ENCODE results near the gene GABRR3.

The GABRR3 gene

GRCh38 chr3:97970156-97970555, 65.0 kb downstream of the GABRR3 start:
- Histone ChIP-seq H3K9me3 (ENCODE audit: control insufficient read depth, insufficient read depth, low read depth, low read length) (no peaks in the 10 kb centered on the region), H3K27ac (ENCODE audit: extremely low read depth, low read depth, low read length) (no peak overlapping the region), H3K4me1 (ENCODE audit: control insufficient read depth, insufficient read depth, low read length) (no peaks in the 10 kb centered on the region; the same call in 1 of the 2 replicates), H3K36me3 (ENCODE audit: control insufficient read depth in 2 of 2, insufficient read depth in 1 of 2, low read length in 2 of 2) (peaks cover 0 to 18% of the 10 kb centered on the region in 2 experiments; a peak in 2 of 3 replicates), H3K4me3 (ENCODE audit: low read depth, low read length) (no peak overlapping the region)
- CTCF ChIA-PET, result no interaction called here
- POLR2A ChIA-PET, result no interaction called here
- TF ChIP-seq SP2 (tag by site-specific recombination; IDR thresholded peaks at IDR 0.05) (no peak), ZNF133 (tag by site-specific recombination; IDR thresholded peaks at IDR 0.05) (no peak), BCL11A (tag by site-specific recombination; IDR thresholded peaks at IDR 0.05; ENCODE audit: low read depth) (no peak)

- peak; percentile 99 for TF ChIP-seq PRDM10 (tag by site-specific recombination; IDR thresholded peaks at IDR 0.05)
- TF ChIP-seq ZBTB48 (tag by site-specific recombination; IDR thresholded peaks at IDR 0.05), result no peak
- Histone ChIP-seq H3K27ac (ENCODE audit: extremely low read depth, low read depth, low read length) (no peak overlapping the region), H3K4me3 (ENCODE audit: low read depth, low read length) (no peak overlapping the region), H3K9me3 (ENCODE audit: control insufficient read depth, insufficient read depth, low read depth, low read length) (no peaks in the 10 kb centered on the region), H3K36me3 (ENCODE audit: control insufficient read depth in 2 of 2, insufficient read depth in 1 of 2, low read length in 2 of 2) (peaks cover 0 to 18% of the 10 kb centered on the region in 2 experiments; a peak in 2 of 3 replicates), H3K4me1 (ENCODE audit: control insufficient read depth, insufficient read depth, low read length) (no peaks in the 10 kb centered on the region; the same call in 1 of the 2 replicates)
- CTCF ChIA-PET, result no interaction called here
- POLR2A ChIA-PET, result no interaction called here
Observed at GRCh38 chr3:97969541-97969940, 65.6 kb downstream of the GABRR3 start.

DNA sequence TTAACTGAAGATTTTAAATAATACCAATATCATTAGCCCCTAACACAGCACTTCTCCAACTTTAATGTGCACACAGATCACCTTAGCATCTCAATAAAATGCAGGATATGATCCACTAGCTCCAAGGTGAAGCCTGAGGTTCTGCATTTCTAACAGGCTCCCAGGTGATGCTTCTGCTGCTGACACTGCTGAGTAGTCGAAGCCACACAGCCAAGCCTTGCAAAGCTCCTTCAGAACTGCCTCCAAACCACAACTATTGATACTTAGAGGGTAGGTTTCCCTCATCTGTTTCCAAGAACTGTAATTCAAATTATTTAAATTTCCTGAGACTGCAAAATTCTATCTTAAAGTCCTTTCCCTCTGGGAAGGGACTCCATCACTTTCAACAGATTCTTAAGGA, 66.7 kb downstream of the GABRR3 start:
- H3K27ac ChIP-seq (ENCODE audit: extremely low read depth, low read depth, low read length), result no peak overlapping the region
- CTCF ChIA-PET, result interaction anchor here (0.5 to 0.7 kb wide), 2 partner anchors 117 to 179 kb away, joined by 3 to 5 read pairs; no protein-coding TSS in a partner anchor
- TF ChIP-seq GLI4 (tag by site-specific recombination; IDR thresholded peaks at IDR 0.05), result no peak
- TF ChIP-seq ZNF140 (tag by site-specific recombination; IDR thresholded peaks at IDR 0.05), result no peak
- no peak for TF ChIP-seq ZNF37A (tag by site-specific recombination; IDR thresholded peaks at IDR 0.05)
- TF ChIP-seq ZNF501 (tag by site-specific recombination; IDR thresholded peaks at IDR 0.05), result no peak
- TF ChIP-seq, protein P1, sequence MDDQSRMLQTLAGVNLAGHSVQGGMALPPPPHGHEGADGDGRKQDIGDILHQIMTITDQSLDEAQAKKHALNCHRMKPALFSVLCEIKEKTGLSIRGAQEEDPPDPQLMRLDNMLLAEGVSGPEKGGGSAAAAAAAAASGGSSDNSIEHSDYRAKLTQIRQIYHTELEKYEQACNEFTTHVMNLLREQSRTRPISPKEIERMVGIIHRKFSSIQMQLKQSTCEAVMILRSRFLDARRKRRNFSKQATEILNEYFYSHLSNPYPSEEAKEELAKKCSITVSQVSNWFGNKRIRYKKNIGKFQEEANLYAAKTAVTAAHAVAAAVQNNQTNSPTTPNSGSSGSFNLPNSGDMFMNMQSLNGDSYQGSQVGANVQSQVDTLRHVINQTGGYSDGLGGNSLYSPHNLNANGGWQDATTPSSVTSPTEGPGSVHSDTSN (CRISPR knock-in tag; IDR thresholded peaks at IDR 0.05), result no peak
- TF ChIP-seq ZNF654 (tag by site-specific recombination; IDR thresholded peaks at IDR 0.05; ENCODE audit: low read depth), result no peak
- TF ChIP-seq ZNF155 (tag by site-specific recombination; IDR thresholded peaks at IDR 0.05), result no peak
- TF ChIP-seq SP3 (tag by site-specific recombination; IDR thresholded peaks at IDR 0.05), result no peak
- TF ChIP-seq ZNF488 (tag by site-specific recombination; IDR thresholded peaks at IDR 0.05), result no peak
- H3K36me3 ChIP-seq (ENCODE audit: control insufficient read depth in 2 of 2, insufficient read depth in 1 of 2, low read length in 2 of 2), result peaks cover 0 to 18% of the 10 kb centered on the region in 2 experiments; a peak in 2 of 3 replicates
- peaks cover 2% of the 10 kb centered on the region; the same call in 1 of the 2 replicates for H3K4me1 ChIP-seq (ENCODE audit: control insufficient read depth, insufficient read depth, low read length)
- POLR2A ChIA-PET, result no interaction called here
- H3K9me3 ChIP-seq (ENCODE audit: control insufficient read depth, insufficient read depth, low read depth, low read length), result no peaks in the 10 kb centered on the region
- H3K4me3 ChIP-seq (ENCODE audit: low read depth, low read length), result no peak overlapping the region

All from HEK293 (cell line).